A549 (cell line): ENCODE data around the gene PTX4. TPM values are rescaled to one million over a fixed set of nuclear protein-coding genes. Genes with fewer than 3 reads are reported as not detected.

ENCODE experiments used
- ATAC-seq, 2 experiments: fragments of 200-7000 bp in 1 of 2; fragments of >200 bp in 1 of 2; cut with Nextera tagmentation in 1 of 2; cut with Tn5 transposase in 1 of 2; 3 replicates each; pipeline versions ENCODE4 v1.8.0 to v1.9.1; 2018 to 2020; ENCODE audit warnings: mild to moderate bottlenecking in 1 of 2, moderate library complexity in 1 of 2
- CTCF ChIA-PET: fragments of 300-600 bp; sonication (Branson Sonifier 250); formaldehyde crosslinking; extraction: SDS; loops from one replicate; lab custom pipeline; 2021; ENCODE audit warnings: antibody characterized with exemption, inconsistent platforms; lab: Yijun Ruan, JAX
- POLR2A ChIA-PET: fragments of 350-600 bp; formaldehyde crosslinking; extraction: SDS; loops from one replicate; lab custom pipeline; 2021; ENCODE audit warnings: antibody characterized with exemption, inconsistent platforms; lab: Yijun Ruan, JAX
- DNase-seq, 2 experiments: peaks; one replicate each; pipeline versions ENCODE4 v3.0.0 to v3.0.0-alpha.2; 2011 to 2016; ENCODE audit warnings: low read depth in 1 of 2, low spot score in 1 of 2
- FAIRE-seq: peaks from 2 replicates; lab custom pipeline; 2011; peaks lifted over from hg19 to GRCh38; lab: Jason Lieb, UNC
- H3K27ac ChIP-seq, 2 experiments: fragments of >200 bp; sonication (Bioruptor Twin); formaldehyde crosslinking; 3 replicates each; pipeline ENCODE4 v1.5.1; 2016 to 2017
- H3K4me1 ChIP-seq: fragments of >200 bp; sonication (Bioruptor Twin); formaldehyde crosslinking; 3 replicates; pipeline ENCODE4 v1.6.1; 2016
- H3K4me2 ChIP-seq: fragments of >200 bp; sonication (Bioruptor Twin); formaldehyde crosslinking; 3 replicates; pipeline ENCODE4 v1.6.1; 2016
- H3K4me3 ChIP-seq: fragments of >200 bp; sonication (Bioruptor Twin); formaldehyde crosslinking; 3 replicates; pipeline ENCODE4 v1.5.1; 2016
- H3K9me3 ChIP-seq: fragments of >200 bp; sonication (Bioruptor Twin); formaldehyde crosslinking; 3 replicates; pipeline ENCODE4 v1.6.1; 2016
- BCL3 ChIP-seq: fragments of >200 bp; sonication (Bioruptor Twin); formaldehyde crosslinking; IDR thresholded peaks from 3 replicates; pipeline ENCODE4 v1.6.1; 2016
- CBX2 ChIP-seq: fragments of 200-600 bp; sonication (generic); IDR thresholded peaks from 2 replicates; pipeline ENCODE4 v1.6.1; 2016; ENCODE audit warnings: low read depth, mild to moderate bottlenecking, borderline replicate concordance
- CBX8 ChIP-seq: fragments of 200-600 bp; sonication (generic); IDR thresholded peaks from 2 replicates; pipeline ENCODE4 v1.6.1; 2016
- CEBPB ChIP-seq, 2 experiments: fragments of >200 bp in 1 of 2; sonication (Bioruptor Twin) in 1 of 2; formaldehyde crosslinking in 1 of 2; IDR thresholded peaks; 2 replicates each; pipeline ENCODE4 v1.6.1; 2012 to 2016
- CHD2 ChIP-seq: fragments of 150-350 bp; IDR thresholded peaks from 2 replicates; pipeline ENCODE4 v1.6.1; 2014; ENCODE audit warnings: low read length; ENCODE audit not compliant: partially characterized antibody
- EHF ChIP-seq: fragments of 250-450 bp; sonication (Bioruptor Pico); IDR thresholded peaks from 2 replicates; pipeline ENCODE4 v1.5.0; 2020; ENCODE audit warnings: mild to moderate bottlenecking
- EP300 ChIP-seq, 2 experiments: fragments of >200 bp; sonication (Bioruptor Twin); formaldehyde crosslinking; IDR thresholded peaks; 2 replicates in 1 of 2; 3 replicates in 1 of 2; pipeline ENCODE4 v1.6.1; 2016 to 2017
- HDAC2 ChIP-seq: fragments of 200-600 bp; sonication (generic); IDR thresholded peaks from 2 replicates; pipeline ENCODE4 v1.6.1; 2016
- HES2 ChIP-seq: fragments of >200 bp; sonication (Bioruptor Twin); formaldehyde crosslinking; IDR thresholded peaks from 2 replicates; pipeline ENCODE4 v1.6.1; 2016
- HOXA7 ChIP-seq: fragments of 250-450 bp; sonication (Bioruptor Pico); IDR thresholded peaks from 2 replicates; pipeline ENCODE4 v1.5.0; 2020; ENCODE audit warnings: mild to moderate bottlenecking, moderate library complexity
- HOXB13 ChIP-seq: fragments of 250-450 bp; sonication (Bioruptor Pico); IDR thresholded peaks from 2 replicates; pipeline ENCODE4 v1.5.0; 2020; ENCODE audit warnings: low read depth, mild to moderate bottlenecking, moderate library complexity
- JUN ChIP-seq, 2 experiments: fragments of >200 bp; sonication (Bioruptor Twin); formaldehyde crosslinking; IDR thresholded peaks; 2 replicates in 1 of 2; 3 replicates in 1 of 2; pipeline ENCODE4 v1.6.1; 2016 to 2017
- JUNB ChIP-seq: fragments of >200 bp; sonication (Bioruptor Twin); formaldehyde crosslinking; IDR thresholded peaks from 2 replicates; pipeline ENCODE4 v1.6.1; 2016
- KDM5A ChIP-seq: fragments of 200-600 bp; sonication (generic); IDR thresholded peaks from 2 replicates; pipeline ENCODE4 v1.6.1; 2016; ENCODE audit warnings: antibody characterized with exemption, mild to moderate bottlenecking
- PHF8 ChIP-seq: fragments of 200-600 bp; sonication (generic); IDR thresholded peaks from 2 replicates; pipeline ENCODE4 v1.6.1; 2016; ENCODE audit warnings: low read depth, mild to moderate bottlenecking, antibody characterized with exemption, moderate library complexity, borderline replicate concordance
- POLR2A ChIP-seq: IDR thresholded peaks from 2 replicates; pipeline ENCODE4 v1.6.1; 2012; ENCODE audit warnings: mild to moderate bottlenecking, low read length
- RAD21 ChIP-seq, 2 experiments: fragments of >200 bp in 1 of 2; sonication (Bioruptor Twin) in 1 of 2; formaldehyde crosslinking in 1 of 2; IDR thresholded peaks in 1 of 2; conservative IDR thresholded peaks in 1 of 2; 2 replicates in 1 of 2; 3 replicates in 1 of 2; pipeline ENCODE4 v1.6.1; 2012 to 2018; ENCODE audit warnings: inconsistent platforms in 1 of 2
- RNF2 ChIP-seq: fragments of 200-600 bp; sonication (generic); IDR thresholded peaks from 2 replicates; pipeline ENCODE4 v1.6.1; 2016; ENCODE audit warnings: low read depth, mild to moderate bottlenecking, antibody characterized with exemption, moderate library complexity, borderline replicate concordance
- SMC3 ChIP-seq: fragments of >200 bp; sonication (Bioruptor Twin); formaldehyde crosslinking; IDR thresholded peaks from 3 replicates; pipeline ENCODE4 v1.6.1; 2018; ENCODE audit warnings: inconsistent platforms
- TP53 ChIP-seq: fragments of 250-450 bp; sonication (Bioruptor Pico); IDR thresholded peaks from 2 replicates; pipeline ENCODE4 v1.5.0; 2021; ENCODE audit warnings: mild to moderate bottlenecking, moderate library complexity
- ZSCAN20 ChIP-seq: fragments of 250-450 bp; sonication (Bioruptor Pico); IDR thresholded peaks from 2 replicates; pipeline ENCODE4 v1.8.0; 2022; ENCODE audit warnings: mild to moderate bottlenecking, moderate library complexity
- WGBS: methylation state at CpG from one replicate; pipeline ENCODE4 v1.1.6; 2017; ENCODE audit errors: missing lambda C conversion rate; 5-methylcytosine and 5-hydroxymethylcytosine counted together
- polyA plus RNA-seq, 4 experiments: library from polyadenylated mRNA; depleted of rRNA in 3 of 4; stranded (reverse); fragments of >200 nt; fragmentation: RNase III in 1 of 4; extraction: RNeasy Plus Mini Kit Qiagen cat#74134 plus additional on column Dnase treatment in 1 of 4; gene quantifications; 2 replicates in 3 of 4; 3 replicates in 1 of 4; pipeline ENCODE4 v1.2.3, GENCODE V29; 2011 to 2017
- TF ChIP-seq, protein P1 (sequence below): fragments of >200 bp; sonication (Bioruptor Twin); formaldehyde crosslinking; IDR thresholded peaks from 3 replicates; pipeline ENCODE4 v1.5.1; 2016
- TF ChIP-seq, protein P2 (sequence below): IDR thresholded peaks from 2 replicates; pipeline ENCODE4 v1.6.1; 2012; ENCODE audit warnings: low read depth, borderline replicate concordance
- TF ChIP-seq, protein P3 (sequence below): IDR thresholded peaks from 2 replicates; pipeline ENCODE4 v1.6.1; 2012
- TF ChIP-seq, protein P4 (sequence below): fragments of 250-450 bp; sonication (Bioruptor Pico); IDR thresholded peaks from 2 replicates; pipeline ENCODE4 v1.5.0; 2020; ENCODE audit warnings: low read depth, mild to moderate bottlenecking, moderate library complexity

Gene PTX4
- polyA plus RNA-seq, 2 of the 4 experiments (the other 2 are of a cell fraction): not detected

DNA sequence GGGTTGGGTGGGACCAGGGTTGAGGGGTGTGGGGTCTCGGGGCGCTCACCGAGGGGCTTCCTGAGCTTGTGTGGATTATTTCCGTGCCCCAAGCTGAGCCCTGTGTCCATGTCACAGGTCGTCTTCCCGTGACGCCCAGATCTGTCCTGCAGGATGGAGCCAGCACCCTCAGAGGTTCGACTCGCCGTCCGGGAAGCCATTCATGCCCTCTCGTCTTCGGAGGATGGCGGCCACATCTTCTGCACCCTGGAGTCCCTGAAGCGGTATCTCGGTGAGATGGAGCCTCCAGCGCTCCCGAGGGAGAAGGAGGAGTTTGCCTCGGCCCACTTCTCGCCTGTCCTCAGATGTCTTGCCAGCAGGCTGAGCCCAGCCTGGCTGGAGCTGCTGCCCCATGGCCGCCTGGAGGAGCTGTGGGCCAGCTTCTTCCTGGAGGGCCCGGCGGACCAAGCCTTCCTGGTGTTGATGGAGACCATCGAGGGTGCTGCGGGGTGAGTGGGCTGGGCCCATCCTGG is 5.4 kb upstream of the PTX4 start:
- DNase-seq (peak; percentile 69 to 77), FAIRE-seq (no peak), ATAC-seq (peak; percentile 66 to 86)
- Histone ChIP-seq H3K27ac (peak overlapping the region; percentile 92 to 99), H3K4me2 (peak overlapping the region; percentile 91), H3K9me3 (no peaks in the 10 kb centered on the region), H3K4me3 (peak overlapping the region; percentile 84), H3K4me1 (peaks cover 15% of the 10 kb centered on the region)
- ChIA-PET POLR2A (interaction anchor here (0.5 to 1.5 kb wide), 3 partner anchors 17 to 212 kb away, joined by 3 to 4 read pairs (median 3); partner anchors contain the start of gene MAPK8IP3), CTCF (interaction anchor here (1.1 to 1.4 kb wide), 3 partner anchors 10 to 66 kb away, joined by 3 read pairs; no protein-coding TSS in a partner anchor)
- TF ChIP-seq RAD21 (conservative IDR thresholded peaks at IDR 0.05 in 1 of 2, IDR thresholded peaks at IDR 0.05 in 1 of 2): peak; percentile 49 to 67
- 0 out of 3 replicates have a peak, but pooled peaks have one; percentile 19 for TF ChIP-seq SMC3
- no peak for TF ChIP-seq HDAC2
- TF ChIP-seq CBX8: no peak
- no peak for TF ChIP-seq CHD2
- TF ChIP-seq, protein P1, sequence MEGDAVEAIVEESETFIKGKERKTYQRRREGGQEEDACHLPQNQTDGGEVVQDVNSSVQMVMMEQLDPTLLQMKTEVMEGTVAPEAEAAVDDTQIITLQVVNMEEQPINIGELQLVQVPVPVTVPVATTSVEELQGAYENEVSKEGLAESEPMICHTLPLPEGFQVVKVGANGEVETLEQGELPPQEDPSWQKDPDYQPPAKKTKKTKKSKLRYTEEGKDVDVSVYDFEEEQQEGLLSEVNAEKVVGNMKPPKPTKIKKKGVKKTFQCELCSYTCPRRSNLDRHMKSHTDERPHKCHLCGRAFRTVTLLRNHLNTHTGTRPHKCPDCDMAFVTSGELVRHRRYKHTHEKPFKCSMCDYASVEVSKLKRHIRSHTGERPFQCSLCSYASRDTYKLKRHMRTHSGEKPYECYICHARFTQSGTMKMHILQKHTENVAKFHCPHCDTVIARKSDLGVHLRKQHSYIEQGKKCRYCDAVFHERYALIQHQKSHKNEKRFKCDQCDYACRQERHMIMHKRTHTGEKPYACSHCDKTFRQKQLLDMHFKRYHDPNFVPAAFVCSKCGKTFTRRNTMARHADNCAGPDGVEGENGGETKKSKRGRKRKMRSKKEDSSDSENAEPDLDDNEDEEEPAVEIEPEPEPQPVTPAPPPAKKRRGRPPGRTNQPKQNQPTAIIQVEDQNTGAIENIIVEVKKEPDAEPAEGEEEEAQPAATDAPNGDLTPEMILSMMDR: peak; percentile 36
- TF ChIP-seq PHF8: no peak
- 8% methylated on average over 18 of the region's 25 CpGs for WGBS

DNA sequence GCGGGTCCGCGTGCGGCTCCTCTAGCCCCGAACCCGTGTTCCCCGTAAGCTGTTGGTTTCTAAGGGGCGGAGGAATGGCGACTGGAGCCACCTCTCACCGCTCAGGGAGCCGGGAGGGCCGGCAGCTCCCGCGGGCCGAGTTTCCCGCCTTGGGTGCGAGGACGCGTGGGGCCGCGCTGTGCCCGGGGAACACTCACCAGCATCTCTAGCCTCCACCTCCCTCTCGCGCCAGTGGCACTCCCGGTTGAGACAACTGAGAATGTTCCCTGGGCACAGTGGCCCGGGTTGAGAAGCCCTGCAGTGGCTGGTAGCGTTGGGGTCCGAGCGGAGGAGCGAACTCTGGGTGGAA is 5.0 kb upstream of the PTX4 start:
- no peaks in the 10 kb centered on the region for H3K9me3 ChIP-seq
- peak in 1 of 2 experiments; percentile 24 for DNase-seq
- H3K27ac ChIP-seq: peak overlapping the region; percentile 92 to 99
- CTCF ChIA-PET: interaction anchor here (1.1 to 1.4 kb wide), 3 partner anchors 10 to 65 kb away, joined by 3 read pairs; no protein-coding TSS in a partner anchor
- FAIRE-seq: no peak
- H3K4me3 ChIP-seq: peak overlapping the region; percentile 84
- peaks cover 15% of the 10 kb centered on the region for H3K4me1 ChIP-seq
- POLR2A ChIA-PET: interaction anchor here (0.5 to 1.5 kb wide), 3 partner anchors 16 to 212 kb away, joined by 3 to 4 read pairs (median 3); partner anchors contain the start of gene MAPK8IP3
- peak overlapping the region; percentile 91 for H3K4me2 ChIP-seq
- peak; percentile 33 to 56 for ATAC-seq
- no CpG with 5 or more reads among the region's 30 CpGs for WGBS
- TF ChIP-seq CEBPB (IDR thresholded peaks at IDR 0.05): no peak
- TF ChIP-seq, protein P2, sequence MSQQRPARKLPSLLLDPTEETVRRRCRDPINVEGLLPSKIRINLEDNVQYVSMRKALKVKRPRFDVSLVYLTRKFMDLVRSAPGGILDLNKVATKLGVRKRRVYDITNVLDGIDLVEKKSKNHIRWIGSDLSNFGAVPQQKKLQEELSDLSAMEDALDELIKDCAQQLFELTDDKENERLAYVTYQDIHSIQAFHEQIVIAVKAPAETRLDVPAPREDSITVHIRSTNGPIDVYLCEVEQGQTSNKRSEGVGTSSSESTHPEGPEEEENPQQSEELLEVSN: 0 out of 2 replicates have a peak, but pooled peaks have one; percentile 54

DNA sequence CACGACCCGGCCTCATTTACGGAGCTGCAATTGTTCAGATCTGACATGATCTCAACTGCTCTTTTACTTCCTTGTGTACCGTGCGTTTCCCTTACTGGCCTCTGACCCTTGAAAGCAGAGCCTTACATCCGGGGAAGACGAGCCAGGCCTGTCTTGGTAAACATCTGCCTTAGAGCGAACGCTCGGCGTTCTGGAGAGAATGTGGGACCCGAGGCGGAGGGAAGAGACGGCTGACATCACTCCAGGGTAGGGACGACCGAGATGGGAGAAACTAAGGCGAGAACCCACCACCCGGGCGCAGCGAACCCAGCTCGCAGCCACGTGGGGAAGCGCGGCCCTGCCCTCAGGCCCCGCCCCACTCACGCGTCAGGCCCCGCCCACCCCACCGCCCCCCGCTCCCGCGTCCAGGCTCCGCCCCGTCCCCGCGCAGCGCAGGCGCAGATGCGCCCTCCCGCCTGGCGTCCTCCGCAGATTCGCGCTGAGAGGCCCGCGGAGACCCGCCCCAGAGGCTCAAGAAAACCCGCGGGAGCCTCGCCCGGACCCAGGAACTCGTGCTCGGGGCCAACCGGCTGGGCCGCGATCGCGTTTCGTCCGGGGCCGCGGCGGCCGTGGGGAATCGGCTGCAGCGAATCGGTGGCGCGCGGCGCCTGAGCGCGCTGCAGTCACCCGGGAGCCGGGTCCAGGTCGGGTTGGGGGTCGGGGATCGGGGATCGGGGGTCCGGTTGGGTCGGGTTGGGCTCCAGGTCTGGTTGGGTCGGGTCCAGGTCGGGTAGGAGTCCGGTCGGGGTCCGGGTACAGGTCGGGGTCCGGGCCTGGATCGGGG is 4.4 kb upstream of the PTX4 start, which contains the start of gene TELO2:
Gene TELO2, plus strand, starts transcription at position 438 of the 823 bp plus-strand sequence. CDS start 922 bp downstream, outside the sequence.
- H3K4me3 ChIP-seq: peak within 1 kb of the TSS; percentile 84
- DNase-seq (peak; percentile 76 to 87), ATAC-seq (peak; percentile 77 to 78), FAIRE-seq (no peak)
- WGBS: 8% methylated on average over 24 of the region's 89 CpGs
- peak within 1 kb of the TSS; percentile 91 for H3K4me2 ChIP-seq
- H3K4me1 ChIP-seq: peaks cover 15% of the 10 kb centered on the region
- H3K27ac ChIP-seq: peak within 1 kb of the TSS; percentile 92 to 99
- H3K9me3 ChIP-seq: no peaks in the 10 kb centered on the region
- POLR2A ChIA-PET: interaction anchor here (0.6 to 1.5 kb wide), 5 partner anchors 16 to 213 kb away, joined by 3 to 5 read pairs (median 3); partner anchors contain the start of genes MAPK8IP3 and UQCC4
- CTCF ChIA-PET: interaction anchor here (0.6 to 1.4 kb wide), 3 partner anchors 17 to 101 kb away, joined by 3 read pairs; no protein-coding TSS in a partner anchor
- TF ChIP-seq HOXA7 (CRISPR knock-in tag) (peak; percentile 61; the same call in 1 of the 2 replicates), CBX2 (no peak), PHF8 (peak; percentile 50), RNF2 (no peak), POLR2A (peak; percentile 38), SMC3 (no peak), HES2 (no peak), JUN (IDR thresholded peaks at IDR 0.05) (peak; percentile 16 to 74; a peak in 2 of 5 replicates), JUNB (no peak), ZSCAN20 (CRISPR knock-in tag) (no peak), HDAC2 (no peak), TP53 (peak; percentile 94), BCL3 (peak; percentile 58; the same call in 2 of the 3 replicates), EHF (no peak), KDM5A (no peak), HOXB13 (CRISPR knock-in tag) (peak; percentile 75; the same call in 1 of the 2 replicates), EP300 (IDR thresholded peaks at IDR 0.05) (no peak)
- TF ChIP-seq, protein P2: peak; percentile 89
- TF ChIP-seq, protein P3, sequence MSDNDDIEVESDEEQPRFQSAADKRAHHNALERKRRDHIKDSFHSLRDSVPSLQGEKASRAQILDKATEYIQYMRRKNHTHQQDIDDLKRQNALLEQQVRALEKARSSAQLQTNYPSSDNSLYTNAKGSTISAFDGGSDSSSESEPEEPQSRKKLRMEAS: peak; percentile 99
- TF ChIP-seq, protein P4, sequence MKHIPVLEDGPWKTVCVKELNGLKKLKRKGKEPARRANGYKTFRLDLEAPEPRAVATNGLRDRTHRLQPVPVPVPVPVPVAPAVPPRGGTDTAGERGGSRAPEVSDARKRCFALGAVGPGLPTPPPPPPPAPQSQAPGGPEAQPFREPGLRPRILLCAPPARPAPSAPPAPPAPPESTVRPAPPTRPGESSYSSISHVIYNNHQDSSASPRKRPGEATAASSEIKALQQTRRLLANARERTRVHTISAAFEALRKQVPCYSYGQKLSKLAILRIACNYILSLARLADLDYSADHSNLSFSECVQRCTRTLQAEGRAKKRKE: peak; percentile 55; the same call in 1 of the 2 replicates
